SK-N-SH treated with all-trans-retinoic acid at 6 μM for 48 hours (cell line): ENCODE results near the gene BRSK1.

ENCODE experiments used
- ATAC-seq: fragments of 200-7000 bp; cut with Tn5 transposase; 3 replicates; pipeline ENCODE4 v1.9.1; 2020; ENCODE audit warnings: mild to moderate bottlenecking, moderate library complexity
- ARNTL ChIP-seq: fragments of 450-650 bp; formaldehyde crosslinking; IDR thresholded peaks from 2 replicates; pipeline ENCODE4 v1.5.0; 2020; ENCODE audit warnings: low read depth, mild to moderate bottlenecking, moderate library complexity, borderline replicate concordance
- BACH2 ChIP-seq: fragments of 250-450 bp; sonication (Bioruptor Pico); IDR thresholded peaks from 2 replicates; pipeline ENCODE4 v1.9.0; 2021; ENCODE audit warnings: mild to moderate bottlenecking, borderline replicate concordance
- CSDC2 ChIP-seq: fragments of 250-450 bp; sonication (Bioruptor Pico); IDR thresholded peaks from 2 replicates; pipeline ENCODE4 v1.5.0; 2020; ENCODE audit warnings: mild to moderate bottlenecking, moderate library complexity
- ESRRG ChIP-seq: fragments of 250-450 bp; sonication (Bioruptor Pico); IDR thresholded peaks from 2 replicates; pipeline ENCODE4 v1.6.1; 2021; ENCODE audit warnings: mild to moderate bottlenecking
- GLIS3 ChIP-seq: fragments of 250-450 bp; sonication (Bioruptor Pico); IDR thresholded peaks from 2 replicates; pipeline ENCODE4 v1.5.0; 2020; ENCODE audit warnings: mild to moderate bottlenecking, moderate library complexity
- ISL1 ChIP-seq: fragments of 250-450 bp; sonication (Bioruptor Pico); IDR thresholded peaks from 2 replicates; pipeline ENCODE4 v2.1.2; 2022; ENCODE audit warnings: mild to moderate bottlenecking, moderate library complexity
- OSR1 ChIP-seq: fragments of 250-450 bp; sonication (Bioruptor Pico); IDR thresholded peaks from 2 replicates; pipeline ENCODE4 v1.8.0; 2022; ENCODE audit warnings: moderate library complexity, mild to moderate bottlenecking, inconsistent platforms
- PPARA ChIP-seq: fragments of 250-450 bp; sonication (Bioruptor Pico); IDR thresholded peaks from 2 replicates; pipeline ENCODE4 v1.5.0; 2020; ENCODE audit warnings: mild to moderate bottlenecking, borderline replicate concordance
- RARB ChIP-seq: fragments of 250-450 bp; sonication (Bioruptor Pico); IDR thresholded peaks from 2 replicates; pipeline ENCODE4 v1.8.0; 2021; ENCODE audit warnings: mild to moderate bottlenecking, moderate library complexity
- SNAI2 ChIP-seq: fragments of 250-450 bp; sonication (Bioruptor Pico); IDR thresholded peaks from 2 replicates; pipeline ENCODE4 v1.5.0; 2020; ENCODE audit warnings: mild to moderate bottlenecking, moderate library complexity
- TCF4 ChIP-seq: fragments of 250-450 bp; sonication (Bioruptor Pico); IDR thresholded peaks from 2 replicates; pipeline ENCODE4 v1.8.0; 2021; ENCODE audit warnings: mild to moderate bottlenecking, moderate library complexity, borderline replicate concordance
- TOX ChIP-seq: fragments of 250-450 bp; sonication (Bioruptor Pico); IDR thresholded peaks from 2 replicates; pipeline ENCODE4 v1.8.0; 2021; ENCODE audit warnings: mild to moderate bottlenecking, moderate library complexity, borderline replicate concordance
- ZC3H10 ChIP-seq: fragments of 250-450 bp; sonication (Bioruptor Pico); IDR thresholded peaks from 2 replicates; pipeline ENCODE4 v1.5.1; 2021; ENCODE audit warnings: mild to moderate bottlenecking, moderate library complexity
- ZFP3 ChIP-seq: fragments of 250-450 bp; sonication (Bioruptor Pico); IDR thresholded peaks from 2 replicates; pipeline ENCODE4 v1.5.0; 2020; ENCODE audit warnings: mild to moderate bottlenecking, moderate library complexity
- ZFP30 ChIP-seq: fragments of 450-650 bp; formaldehyde crosslinking; IDR thresholded peaks from 2 replicates; pipeline ENCODE4 v1.5.0; 2022; ENCODE audit warnings: mild to moderate bottlenecking, moderate library complexity
- ZNF565 ChIP-seq: fragments of 450-650 bp; formaldehyde crosslinking; conservative IDR thresholded peaks from 2 replicates; pipeline ENCODE4 v1.5.0; 2020; ENCODE audit warnings: low read depth, mild to moderate bottlenecking, moderate library complexity
- ZNF70 ChIP-seq: fragments of 450-650 bp; formaldehyde crosslinking; IDR thresholded peaks from 2 replicates; pipeline ENCODE4 v1.5.0; 2020; ENCODE audit warnings: mild to moderate bottlenecking, moderate library complexity
- ZNF8 ChIP-seq: fragments of 450-650 bp; formaldehyde crosslinking; IDR thresholded peaks from 2 replicates; pipeline ENCODE4 v1.5.0; 2020; ENCODE audit warnings: mild to moderate bottlenecking, moderate library complexity
- TF ChIP-seq, protein P1 (sequence below): fragments of 250-450 bp; sonication (Bioruptor Pico); IDR thresholded peaks from 2 replicates; pipeline ENCODE4 v1.5.1; 2020; ENCODE audit warnings: low read depth, mild to moderate bottlenecking, moderate library complexity
- TF ChIP-seq, protein P2 (sequence below): fragments of 250-450 bp; sonication (Bioruptor Pico); IDR thresholded peaks from 2 replicates; pipeline ENCODE4 v1.5.0; 2020; ENCODE audit warnings: mild to moderate bottlenecking, moderate library complexity
- TF ChIP-seq, protein P3 (sequence below): fragments of 250-450 bp; sonication (Bioruptor Pico); IDR thresholded peaks from 2 replicates; pipeline ENCODE4 v1.8.0; 2021; ENCODE audit warnings: low read depth, mild to moderate bottlenecking, moderate library complexity, borderline replicate concordance
- TF ChIP-seq, protein P4 (sequence below): fragments of 250-450 bp; sonication (Bioruptor Pico); IDR thresholded peaks from 2 replicates; pipeline ENCODE4 v1.8.0; 2020; ENCODE audit warnings: mild to moderate bottlenecking, moderate library complexity, borderline replicate concordance
- TF ChIP-seq, protein P5 (sequence below): fragments of 250-450 bp; sonication (Bioruptor Pico); IDR thresholded peaks from 2 replicates; pipeline ENCODE4 v1.5.1; 2021; ENCODE audit warnings: mild to moderate bottlenecking, moderate library complexity

The BRSK1 gene

DNA sequence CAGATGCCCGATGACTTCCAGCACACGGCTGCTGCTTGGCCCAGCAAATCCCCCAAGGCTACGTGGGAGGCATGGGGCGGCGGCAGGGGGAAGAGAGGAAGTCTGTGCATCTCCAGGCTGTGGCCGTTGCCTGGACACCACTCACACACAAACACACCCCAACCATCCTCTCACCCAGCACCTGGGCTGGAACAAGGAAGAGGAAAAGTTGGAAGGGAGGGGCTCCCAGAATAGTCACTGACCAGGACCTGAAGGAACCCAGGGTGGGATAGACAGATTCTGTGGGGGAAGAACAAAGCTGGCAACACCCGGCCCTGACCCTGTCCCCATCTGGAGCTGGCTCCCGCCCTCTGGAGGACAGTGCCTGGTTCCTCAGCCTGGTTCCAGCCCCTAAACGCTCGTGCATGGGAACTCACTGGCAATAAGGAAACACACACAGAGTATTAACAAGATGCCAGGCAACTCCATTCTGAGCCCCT, 36.1 kb upstream of the BRSK1 start:
- no peak for TF ChIP-seq ZNF565 (CRISPR knock-in tag)
- no peak for TF ChIP-seq ZFP30
- TF ChIP-seq, protein P1, sequence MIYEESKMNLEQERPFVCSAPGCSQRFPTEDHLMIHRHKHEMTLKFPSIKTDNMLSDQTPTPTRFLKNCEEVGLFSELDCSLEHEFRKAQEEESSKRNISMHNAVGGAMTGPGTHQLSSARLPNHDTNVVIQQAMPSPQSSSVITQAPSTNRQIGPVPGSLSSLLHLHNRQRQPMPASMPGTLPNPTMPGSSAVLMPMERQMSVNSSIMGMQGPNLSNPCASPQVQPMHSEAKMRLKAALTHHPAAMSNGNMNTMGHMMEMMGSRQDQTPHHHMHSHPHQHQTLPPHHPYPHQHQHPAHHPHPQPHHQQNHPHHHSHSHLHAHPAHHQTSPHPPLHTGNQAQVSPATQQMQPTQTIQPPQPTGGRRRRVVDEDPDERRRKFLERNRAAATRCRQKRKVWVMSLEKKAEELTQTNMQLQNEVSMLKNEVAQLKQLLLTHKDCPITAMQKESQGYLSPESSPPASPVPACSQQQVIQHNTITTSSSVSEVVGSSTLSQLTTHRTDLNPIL (CRISPR knock-in tag) = no peak
- TF ChIP-seq CSDC2 (CRISPR knock-in tag) = no peak
- no peak for TF ChIP-seq ZNF70 (CRISPR knock-in tag)
- TF ChIP-seq TCF4 (CRISPR knock-in tag) = no peak
- TF ChIP-seq RARB (CRISPR knock-in tag) = no peak
- TF ChIP-seq SNAI2 = no peak
- no peak for TF ChIP-seq ZFP3 (CRISPR knock-in tag)
- no peak for TF ChIP-seq ESRRG (CRISPR knock-in tag)
- no peak for TF ChIP-seq ISL1 (CRISPR knock-in tag)
- no peak for TF ChIP-seq PPARA (CRISPR knock-in tag)
- no peak for TF ChIP-seq BACH2
- no peak for TF ChIP-seq ZC3H10 (CRISPR knock-in tag)
- no peak for TF ChIP-seq TOX (CRISPR knock-in tag)
- TF ChIP-seq, protein P2, sequence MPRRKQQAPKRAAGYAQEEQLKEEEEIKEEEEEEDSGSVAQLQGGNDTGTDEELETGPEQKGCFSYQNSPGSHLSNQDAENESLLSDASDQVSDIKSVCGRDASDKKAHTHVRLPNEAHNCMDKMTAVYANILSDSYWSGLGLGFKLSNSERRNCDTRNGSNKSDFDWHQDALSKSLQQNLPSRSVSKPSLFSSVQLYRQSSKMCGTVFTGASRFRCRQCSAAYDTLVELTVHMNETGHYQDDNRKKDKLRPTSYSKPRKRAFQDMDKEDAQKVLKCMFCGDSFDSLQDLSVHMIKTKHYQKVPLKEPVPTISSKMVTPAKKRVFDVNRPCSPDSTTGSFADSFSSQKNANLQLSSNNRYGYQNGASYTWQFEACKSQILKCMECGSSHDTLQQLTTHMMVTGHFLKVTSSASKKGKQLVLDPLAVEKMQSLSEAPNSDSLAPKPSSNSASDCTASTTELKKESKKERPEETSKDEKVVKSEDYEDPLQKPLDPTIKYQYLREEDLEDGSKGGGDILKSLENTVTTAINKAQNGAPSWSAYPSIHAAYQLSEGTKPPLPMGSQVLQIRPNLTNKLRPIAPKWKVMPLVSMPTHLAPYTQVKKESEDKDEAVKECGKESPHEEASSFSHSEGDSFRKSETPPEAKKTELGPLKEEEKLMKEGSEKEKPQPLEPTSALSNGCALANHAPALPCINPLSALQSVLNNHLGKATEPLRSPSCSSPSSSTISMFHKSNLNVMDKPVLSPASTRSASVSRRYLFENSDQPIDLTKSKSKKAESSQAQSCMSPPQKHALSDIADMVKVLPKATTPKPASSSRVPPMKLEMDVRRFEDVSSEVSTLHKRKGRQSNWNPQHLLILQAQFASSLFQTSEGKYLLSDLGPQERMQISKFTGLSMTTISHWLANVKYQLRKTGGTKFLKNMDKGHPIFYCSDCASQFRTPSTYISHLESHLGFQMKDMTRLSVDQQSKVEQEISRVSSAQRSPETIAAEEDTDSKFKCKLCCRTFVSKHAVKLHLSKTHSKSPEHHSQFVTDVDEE (CRISPR knock-in tag) = no peak
- TF ChIP-seq OSR1 (CRISPR knock-in tag) = no peak
- TF ChIP-seq, protein P3, sequence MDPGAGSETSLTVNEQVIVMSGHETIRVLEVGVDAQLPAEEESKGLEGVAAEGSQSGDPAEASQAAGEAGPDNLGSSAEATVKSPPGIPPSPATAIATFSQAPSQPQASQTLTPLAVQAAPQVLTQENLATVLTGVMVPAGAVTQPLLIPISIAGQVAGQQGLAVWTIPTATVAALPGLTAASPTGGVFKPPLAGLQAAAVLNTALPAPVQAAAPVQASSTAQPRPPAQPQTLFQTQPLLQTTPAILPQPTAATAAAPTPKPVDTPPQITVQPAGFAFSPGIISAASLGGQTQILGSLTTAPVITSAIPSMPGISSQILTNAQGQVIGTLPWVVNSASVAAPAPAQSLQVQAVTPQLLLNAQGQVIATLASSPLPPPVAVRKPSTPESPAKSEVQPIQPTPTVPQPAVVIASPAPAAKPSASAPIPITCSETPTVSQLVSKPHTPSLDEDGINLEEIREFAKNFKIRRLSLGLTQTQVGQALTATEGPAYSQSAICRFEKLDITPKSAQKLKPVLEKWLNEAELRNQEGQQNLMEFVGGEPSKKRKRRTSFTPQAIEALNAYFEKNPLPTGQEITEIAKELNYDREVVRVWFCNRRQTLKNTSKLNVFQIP (CRISPR knock-in tag) = no peak
- no peak for TF ChIP-seq GLIS3
- no peak for TF ChIP-seq ZNF8 (CRISPR knock-in tag)
- ATAC-seq = peak; percentile 29; the same call in 1 of the 3 replicates

DNA sequence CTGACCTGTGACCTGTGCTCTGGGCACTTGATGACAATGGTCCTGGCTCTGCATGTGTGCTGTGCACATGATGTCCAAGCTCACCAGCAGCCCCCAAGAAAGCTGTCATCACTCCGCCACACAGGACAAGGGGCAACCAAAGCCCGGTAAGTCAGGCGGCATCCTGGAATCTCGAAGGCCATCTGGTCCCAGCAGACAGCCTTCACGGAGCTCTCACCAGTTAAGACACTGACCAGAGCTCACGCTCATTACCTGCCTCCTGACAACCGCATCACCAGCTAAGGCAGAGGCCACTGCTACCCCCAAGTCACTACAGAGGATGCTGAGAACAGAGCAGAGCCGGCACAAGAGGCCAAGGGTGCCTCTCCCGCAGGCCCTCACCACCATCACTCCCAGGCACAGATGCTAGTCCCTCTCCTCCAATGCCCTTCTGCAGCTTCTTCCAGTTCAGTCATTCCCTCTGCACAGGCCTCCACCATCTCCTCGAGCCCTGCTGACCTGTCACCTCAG, 35.6 kb upstream of the BRSK1 start:
- TF ChIP-seq CSDC2 (CRISPR knock-in tag) (no peak), ZC3H10 (CRISPR knock-in tag) (no peak), ZNF8 (CRISPR knock-in tag) (no peak), GLIS3 (no peak), SNAI2 (no peak), ISL1 (CRISPR knock-in tag) (no peak), RARB (CRISPR knock-in tag) (no peak), ARNTL (no peak), PPARA (CRISPR knock-in tag) (no peak), OSR1 (CRISPR knock-in tag) (no peak), ZNF70 (CRISPR knock-in tag) (no peak), ZFP30 (no peak), BACH2 (no peak), ESRRG (CRISPR knock-in tag) (no peak)
- TF ChIP-seq, protein P4, sequence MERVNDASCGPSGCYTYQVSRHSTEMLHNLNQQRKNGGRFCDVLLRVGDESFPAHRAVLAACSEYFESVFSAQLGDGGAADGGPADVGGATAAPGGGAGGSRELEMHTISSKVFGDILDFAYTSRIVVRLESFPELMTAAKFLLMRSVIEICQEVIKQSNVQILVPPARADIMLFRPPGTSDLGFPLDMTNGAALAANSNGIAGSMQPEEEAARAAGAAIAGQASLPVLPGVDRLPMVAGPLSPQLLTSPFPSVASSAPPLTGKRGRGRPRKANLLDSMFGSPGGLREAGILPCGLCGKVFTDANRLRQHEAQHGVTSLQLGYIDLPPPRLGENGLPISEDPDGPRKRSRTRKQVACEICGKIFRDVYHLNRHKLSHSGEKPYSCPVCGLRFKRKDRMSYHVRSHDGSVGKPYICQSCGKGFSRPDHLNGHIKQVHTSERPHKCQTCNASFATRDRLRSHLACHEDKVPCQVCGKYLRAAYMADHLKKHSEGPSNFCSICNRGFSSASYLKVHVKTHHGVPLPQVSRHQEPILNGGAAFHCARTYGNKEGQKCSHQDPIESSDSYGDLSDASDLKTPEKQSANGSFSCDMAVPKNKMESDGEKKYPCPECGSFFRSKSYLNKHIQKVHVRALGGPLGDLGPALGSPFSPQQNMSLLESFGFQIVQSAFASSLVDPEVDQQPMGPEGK (CRISPR knock-in tag) = no peak
- TF ChIP-seq, protein P5, sequence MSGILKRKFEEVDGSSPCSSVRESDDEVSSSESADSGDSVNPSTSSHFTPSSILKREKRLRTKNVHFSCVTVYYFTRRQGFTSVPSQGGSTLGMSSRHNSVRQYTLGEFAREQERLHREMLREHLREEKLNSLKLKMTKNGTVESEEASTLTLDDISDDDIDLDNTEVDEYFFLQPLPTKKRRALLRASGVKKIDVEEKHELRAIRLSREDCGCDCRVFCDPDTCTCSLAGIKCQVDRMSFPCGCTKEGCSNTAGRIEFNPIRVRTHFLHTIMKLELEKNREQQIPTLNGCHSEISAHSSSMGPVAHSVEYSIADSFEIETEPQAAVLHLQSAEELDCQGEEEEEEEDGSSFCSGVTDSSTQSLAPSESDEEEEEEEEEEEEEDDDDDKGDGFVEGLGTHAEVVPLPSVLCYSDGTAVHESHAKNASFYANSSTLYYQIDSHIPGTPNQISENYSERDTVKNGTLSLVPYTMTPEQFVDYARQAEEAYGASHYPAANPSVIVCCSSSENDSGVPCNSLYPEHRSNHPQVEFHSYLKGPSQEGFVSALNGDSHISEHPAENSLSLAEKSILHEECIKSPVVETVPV = no peak
- TF ChIP-seq, protein P2 (CRISPR knock-in tag) = no peak
- ATAC-seq = no peak
